ENCODE measurements around the gene NKTR. TPM values are rescaled to one million over a fixed set of nuclear protein-coding genes. Genes with fewer than 3 reads are reported as not detected.

The NKTR gene
- total RNA-seq, 1 experiment from 2014 or later: 12.8 TPM

GRCh38 chr3:42649006-42649405 is 48.5 kb downstream of the NKTR start:
- no peak for DNase-seq (ENCODE audit: low read depth)

- no peak for DNase-seq (ENCODE audit: low read depth)
Observed at GRCh38 chr3:42649783-42650182, 49.3 kb downstream of the NKTR start.

GRCh38 chr3:42651248-42652091 is 51.0 kb downstream of the NKTR start:
- DNase-seq (ENCODE audit: low read depth): peak; percentile 75

GRCh38 chr3:42652251-42652610 is 51.7 kb downstream of the NKTR start:
- no peak for DNase-seq (ENCODE audit: low read depth)

- peak; percentile 93 for DNase-seq (ENCODE audit: low read depth)
Observed at GRCh38 chr3:42652611-42653302, 52.3 kb downstream of the NKTR start.

GRCh38 chr3:42653303-42653559 is 52.7 kb downstream of the NKTR start:
- peak; percentile 21 for DNase-seq (ENCODE audit: low read depth)

- DNase-seq (ENCODE audit: low read depth): peak; percentile 21
Observed at GRCh38 chr3:42653560-42654330, 53.3 kb downstream of the NKTR start, which contains the start of gene ZBTB47. TSS of gene ZBTB47 (plus strand) at chr3:42653697. CDS start at chr3:42658356, 4,659 bp downstream.

GRCh38 chr3:42654331-42655201 is 54.1 kb downstream of the NKTR start:
- DNase-seq (ENCODE audit: low read depth): peak; percentile 50

- DNase-seq (ENCODE audit: low read depth): no peak
Observed at GRCh38 chr3:42655331-42655888, 54.9 kb downstream of the NKTR start.

- peak; percentile 51 for DNase-seq (ENCODE audit: low read depth)
Observed at GRCh38 chr3:42655980-42656679, 55.6 kb downstream of the NKTR start.

GRCh38 chr3:42656680-42657610 is 56.5 kb downstream of the NKTR start:
- no peak for DNase-seq (ENCODE audit: low read depth)

- no peak for DNase-seq (ENCODE audit: low read depth)
Observed at GRCh38 chr3:42657675-42658074, 57.2 kb downstream of the NKTR start.

- DNase-seq (ENCODE audit: low read depth): no peak
Observed at GRCh38 chr3:42658091-42658770, 57.7 kb downstream of the NKTR start.

GRCh38 chr3:42658771-42659390 is 58.4 kb downstream of the NKTR start:
- DNase-seq (ENCODE audit: low read depth): no peak

GRCh38 chr3:42659451-42660130 is 59.1 kb downstream of the NKTR start:
- DNase-seq (ENCODE audit: low read depth): no peak

- DNase-seq (ENCODE audit: low read depth): no peak
Observed at GRCh38 chr3:42660131-42660715, 59.7 kb downstream of the NKTR start.

GRCh38 chr3:42660898-42661297 is 60.4 kb downstream of the NKTR start:
- peak; percentile 35 for DNase-seq (ENCODE audit: low read depth)

Measured in HT1080 (cell line).